ENCODE measurements around the gene ARHGEF2.

The ARHGEF2 gene

GRCh38 chr1:156012051-156012817, 33.9 kb upstream of the ARHGEF2 start:
- Histone ChIP-seq H3K9me3 (ENCODE audit: control insufficient read depth in 1 of 2, low read length in 2 of 2) (no peaks in the 10 kb centered on the region), H3K4me1 (ENCODE audit: control insufficient read depth in 1 of 2, insufficient read depth in 2 of 2, low read length in 2 of 2) (peaks cover 0 to 5% of the 10 kb centered on the region in 2 donors), H3K27me3 (ENCODE audit: control insufficient read depth in 1 of 2, insufficient read depth in 2 of 2, low read length in 2 of 2) (no peaks in the 10 kb centered on the region), H3K9ac (ENCODE audit: low read depth in 1 of 2, low read length in 2 of 2) (no peak overlapping the region), H3K36me3 (ENCODE audit: control insufficient read depth in 1 of 2, insufficient read depth in 2 of 2, low read length in 2 of 2) (peaks cover 40 to 74% of the 10 kb centered on the region in 2 donors), H3K27ac (ENCODE audit: low read depth, low read length) (no peak overlapping the region), H3K4me3 (ENCODE audit: low read depth in 1 of 2, low read length in 2 of 2) (no peak overlapping the region)

- Histone ChIP-seq H3K9me3 (ENCODE audit: control insufficient read depth in 1 of 2, low read length in 2 of 2) (no peaks in the 10 kb centered on the region), H3K36me3 (ENCODE audit: control insufficient read depth in 1 of 2, insufficient read depth in 2 of 2, low read length in 2 of 2) (peaks cover 34 to 61% of the 10 kb centered on the region in 2 donors), H3K27ac (ENCODE audit: low read depth, low read length) (no peak overlapping the region), H3K4me3 (ENCODE audit: low read depth in 1 of 2, low read length in 2 of 2) (no peak overlapping the region), H3K27me3 (ENCODE audit: control insufficient read depth in 1 of 2, insufficient read depth in 2 of 2, low read length in 2 of 2) (no peaks in the 10 kb centered on the region), H3K9ac (ENCODE audit: low read depth in 1 of 2, low read length in 2 of 2) (no peak overlapping the region), H3K4me1 (ENCODE audit: control insufficient read depth in 1 of 2, insufficient read depth in 2 of 2, low read length in 2 of 2) (peaks cover 5 to 9% of the 10 kb centered on the region in 2 donors)
Measured at GRCh38 chr1:156009404-156009803, 31.1 kb upstream of the ARHGEF2 start.

- Histone ChIP-seq H3K27me3 (ENCODE audit: control insufficient read depth in 1 of 2, insufficient read depth in 2 of 2, low read length in 2 of 2) (no peaks in the 10 kb centered on the region), H3K9ac (ENCODE audit: low read depth in 1 of 2, low read length in 2 of 2) (no peak overlapping the region), H3K27ac (ENCODE audit: low read depth, low read length) (no peak overlapping the region), H3K9me3 (ENCODE audit: control insufficient read depth in 1 of 2, low read length in 2 of 2) (no peaks in the 10 kb centered on the region), H3K4me1 (ENCODE audit: control insufficient read depth in 1 of 2, insufficient read depth in 2 of 2, low read length in 2 of 2) (peaks cover 18 to 22% of the 10 kb centered on the region in 2 donors), H3K36me3 (ENCODE audit: control insufficient read depth in 1 of 2, insufficient read depth in 2 of 2, low read length in 2 of 2) (peaks cover 23 to 36% of the 10 kb centered on the region in 2 donors), H3K4me3 (ENCODE audit: low read depth in 1 of 2, low read length in 2 of 2) (no peak overlapping the region)
Measured at GRCh38 chr1:156006666-156007376, 28.5 kb upstream of the ARHGEF2 start.

GRCh38 chr1:156004843-156005584, 26.7 kb upstream of the ARHGEF2 start:
- Histone ChIP-seq H3K27ac (ENCODE audit: low read depth, low read length) (no peak overlapping the region), H3K4me3 (ENCODE audit: low read depth in 1 of 2, low read length in 2 of 2) (peak overlapping the region in 1 of 2 donors; percentile 41), H3K9me3 (ENCODE audit: control insufficient read depth in 1 of 2, low read length in 2 of 2) (no peaks in the 10 kb centered on the region), H3K9ac (ENCODE audit: low read depth in 1 of 2, low read length in 2 of 2) (no peak overlapping the region), H3K36me3 (ENCODE audit: control insufficient read depth in 1 of 2, insufficient read depth in 2 of 2, low read length in 2 of 2) (peaks cover 11 to 19% of the 10 kb centered on the region in 2 donors), H3K27me3 (ENCODE audit: control insufficient read depth in 1 of 2, insufficient read depth in 2 of 2, low read length in 2 of 2) (no peaks in the 10 kb centered on the region), H3K4me1 (ENCODE audit: control insufficient read depth in 1 of 2, insufficient read depth in 2 of 2, low read length in 2 of 2) (peaks cover 24 to 27% of the 10 kb centered on the region in 2 donors)

GRCh38 chr1:156003923-156004188, 25.5 kb upstream of the ARHGEF2 start:
- H3K27me3 ChIP-seq (ENCODE audit: control insufficient read depth in 1 of 2, insufficient read depth in 2 of 2, low read length in 2 of 2), result no peaks in the 10 kb centered on the region

GRCh38 chr1:156002188-156002911, 24.0 kb upstream of the ARHGEF2 start:
- H3K9me3 ChIP-seq (ENCODE audit: control insufficient read depth in 1 of 2, low read length in 2 of 2), result no peaks in the 10 kb centered on the region
- H3K27ac ChIP-seq (ENCODE audit: low read depth, low read length), result no peak overlapping the region
- H3K9ac ChIP-seq (ENCODE audit: low read depth in 1 of 2, low read length in 2 of 2), result peak overlapping the region; percentile 43 to 45
- no peaks in the 10 kb centered on the region for H3K27me3 ChIP-seq (ENCODE audit: control insufficient read depth in 1 of 2, insufficient read depth in 2 of 2, low read length in 2 of 2)
- peak overlapping the region; percentile 46 to 51 for H3K4me3 ChIP-seq (ENCODE audit: low read depth in 1 of 2, low read length in 2 of 2)
- peaks cover 24 to 27% of the 10 kb centered on the region in 2 donors for H3K4me1 ChIP-seq (ENCODE audit: control insufficient read depth in 1 of 2, insufficient read depth in 2 of 2, low read length in 2 of 2)
- H3K36me3 ChIP-seq (ENCODE audit: control insufficient read depth in 1 of 2, insufficient read depth in 2 of 2, low read length in 2 of 2), result peaks cover 0 to 5% of the 10 kb centered on the region in 2 donors

More at GRCh38 chr1:156003923-156004188, 25.5 kb upstream of the ARHGEF2 start:
- Histone ChIP-seq H3K9ac (ENCODE audit: low read depth in 1 of 2, low read length in 2 of 2) (peak overlapping the region in 1 of 2 donors; percentile 24), H3K36me3 (ENCODE audit: control insufficient read depth in 1 of 2, insufficient read depth in 2 of 2, low read length in 2 of 2) (peaks cover 3 to 8% of the 10 kb centered on the region in 2 donors), H3K27ac (ENCODE audit: low read depth, low read length) (peak overlapping the region; percentile 3), H3K4me1 (ENCODE audit: control insufficient read depth in 1 of 2, insufficient read depth in 2 of 2, low read length in 2 of 2) (peaks cover 24 to 27% of the 10 kb centered on the region in 2 donors), H3K4me3 (ENCODE audit: low read depth in 1 of 2, low read length in 2 of 2) (peak overlapping the region; percentile 50 to 57), H3K9me3 (ENCODE audit: control insufficient read depth in 1 of 2, low read length in 2 of 2) (no peaks in the 10 kb centered on the region)

- Histone ChIP-seq H3K9me3 (ENCODE audit: control insufficient read depth in 1 of 2, low read length in 2 of 2) (no peaks in the 10 kb centered on the region), H3K4me1 (ENCODE audit: control insufficient read depth in 1 of 2, insufficient read depth in 2 of 2, low read length in 2 of 2) (peaks cover 24 to 27% of the 10 kb centered on the region in 2 donors), H3K9ac (ENCODE audit: low read depth in 1 of 2, low read length in 2 of 2) (peak overlapping the region; percentile 29 to 45), H3K27me3 (ENCODE audit: control insufficient read depth in 1 of 2, insufficient read depth in 2 of 2, low read length in 2 of 2) (no peaks in the 10 kb centered on the region), H3K4me3 (ENCODE audit: low read depth in 1 of 2, low read length in 2 of 2) (peak overlapping the region; percentile 46 to 51), H3K36me3 (ENCODE audit: control insufficient read depth in 1 of 2, insufficient read depth in 2 of 2, low read length in 2 of 2) (peaks cover 0 to 2% of the 10 kb centered on the region in 2 donors), H3K27ac (ENCODE audit: low read depth, low read length) (no peak overlapping the region)
Measured at GRCh38 chr1:156001662-156002171, 23.4 kb upstream of the ARHGEF2 start.

- no peak overlapping the region for H3K27ac ChIP-seq (ENCODE audit: low read depth, low read length)
- no peaks in the 10 kb centered on the region for H3K9me3 ChIP-seq (ENCODE audit: control insufficient read depth in 1 of 2, low read length in 2 of 2)
- H3K4me3 ChIP-seq (ENCODE audit: low read depth in 1 of 2, low read length in 2 of 2), result peak overlapping the region; percentile 46 to 51
- peaks cover 24 to 27% of the 10 kb centered on the region in 2 donors for H3K4me1 ChIP-seq (ENCODE audit: control insufficient read depth in 1 of 2, insufficient read depth in 2 of 2, low read length in 2 of 2)
- H3K27me3 ChIP-seq (ENCODE audit: control insufficient read depth in 1 of 2, insufficient read depth in 2 of 2, low read length in 2 of 2), result no peaks in the 10 kb centered on the region
- H3K36me3 ChIP-seq (ENCODE audit: control insufficient read depth in 1 of 2, insufficient read depth in 2 of 2, low read length in 2 of 2), result no peaks in the 10 kb centered on the region
- peak overlapping the region in 1 of 2 donors; percentile 45 for H3K9ac ChIP-seq (ENCODE audit: low read depth in 1 of 2, low read length in 2 of 2)
Measured at GRCh38 chr1:156001021-156001661, 22.8 kb upstream of the ARHGEF2 start.

- peaks cover 22 to 24% of the 10 kb centered on the region in 2 donors for H3K4me1 ChIP-seq (ENCODE audit: control insufficient read depth in 1 of 2, insufficient read depth in 2 of 2, low read length in 2 of 2)
- H3K27ac ChIP-seq (ENCODE audit: low read depth, low read length), result no peak overlapping the region
- H3K36me3 ChIP-seq (ENCODE audit: control insufficient read depth in 1 of 2, insufficient read depth in 2 of 2, low read length in 2 of 2), result no peaks in the 10 kb centered on the region
- H3K4me3 ChIP-seq (ENCODE audit: low read depth in 1 of 2, low read length in 2 of 2), result no peak overlapping the region
- no peaks in the 10 kb centered on the region for H3K27me3 ChIP-seq (ENCODE audit: control insufficient read depth in 1 of 2, insufficient read depth in 2 of 2, low read length in 2 of 2)
- H3K9me3 ChIP-seq (ENCODE audit: control insufficient read depth in 1 of 2, low read length in 2 of 2), result no peaks in the 10 kb centered on the region
- no peak overlapping the region for H3K9ac ChIP-seq (ENCODE audit: low read depth in 1 of 2, low read length in 2 of 2)
Measured at GRCh38 chr1:155999964-156000363, 21.6 kb upstream of the ARHGEF2 start.

Measured in duodenal mucosa (tissue), 2 donors.